ENCODE results near the gene SLC25A25.
"Not testable (repeated sequence)": the region's sequence is repeated elsewhere in the genome, so short reads cannot be mapped to it uniquely, and the experiment has no call there.

SLC25A25 gene

GRCh38 chr9:128027705-128028104 lies 40.3 kb upstream of the SLC25A25 start:
- no peaks in the 10 kb centered on the region for H3K27me3 ChIP-seq (replicated peaks; ENCODE audit: control insufficient read depth, insufficient read depth, low read length, poor library complexity, severe bottlenecking)
- no peak overlapping the region for H3K4me3 ChIP-seq (ENCODE audit: insufficient read depth, low read depth, low read length, poor library complexity, severe bottlenecking)
- H3K36me3 ChIP-seq (ENCODE audit: control insufficient read depth, insufficient read depth, low read length), result no peaks in the 10 kb centered on the region
- H3K4me1 ChIP-seq (ENCODE audit: control insufficient read depth, insufficient read depth, low read length, poor library complexity, severe bottlenecking), result peaks cover 75% of the 10 kb centered on the region
- H3K9me3 ChIP-seq (ENCODE audit: control insufficient read depth, low read length), result no peaks in the 10 kb centered on the region
- peak overlapping the region; percentile 95 for H3K27ac ChIP-seq (ENCODE audit: insufficient read depth, low read length, poor library complexity, severe bottlenecking)
- DNase-seq, result no peak

GRCh38 chr9:128033609-128034008 lies 34.4 kb upstream of the SLC25A25 start:
- DNase-seq, result peak in 1 of 3 donors; percentile 14
- no peaks in the 10 kb centered on the region for H3K9me3 ChIP-seq (ENCODE audit: control insufficient read depth, low read length)
- H3K36me3 ChIP-seq (ENCODE audit: control insufficient read depth, insufficient read depth, low read length), result no peaks in the 10 kb centered on the region
- no peak overlapping the region for H3K4me3 ChIP-seq (ENCODE audit: insufficient read depth, low read depth, low read length, poor library complexity, severe bottlenecking)
- peaks cover 53% of the 10 kb centered on the region for H3K4me1 ChIP-seq (ENCODE audit: control insufficient read depth, insufficient read depth, low read length, poor library complexity, severe bottlenecking)
- H3K27me3 ChIP-seq (replicated peaks; ENCODE audit: control insufficient read depth, insufficient read depth, low read length, poor library complexity, severe bottlenecking), result no peaks in the 10 kb centered on the region
- H3K27ac ChIP-seq (ENCODE audit: insufficient read depth, low read length, poor library complexity, severe bottlenecking), result peak overlapping the region; percentile 95

GRCh38 chr9:128034821-128035652 lies 33.0 kb upstream of the SLC25A25 start:
- Histone ChIP-seq H3K4me1 (ENCODE audit: control insufficient read depth, insufficient read depth, low read length, poor library complexity, severe bottlenecking) (peaks cover 38% of the 10 kb centered on the region), H3K9me3 (ENCODE audit: control insufficient read depth, low read length) (no peaks in the 10 kb centered on the region), H3K4me3 (ENCODE audit: insufficient read depth, low read depth, low read length, poor library complexity, severe bottlenecking) (no peak overlapping the region), H3K27me3 (replicated peaks; ENCODE audit: control insufficient read depth, insufficient read depth, low read length, poor library complexity, severe bottlenecking) (no peaks in the 10 kb centered on the region), H3K27ac (ENCODE audit: insufficient read depth, low read length, poor library complexity, severe bottlenecking) (peak overlapping the region; percentile 41), H3K36me3 (ENCODE audit: control insufficient read depth, insufficient read depth, low read length) (no peaks in the 10 kb centered on the region)
- DNase-seq, result peak; percentile 44 to 63 (median 47)

GRCh38 chr9:128036522-128036921 lies 31.5 kb upstream of the SLC25A25 start:
- not testable (repeated sequence) for H3K27ac ChIP-seq (ENCODE audit: insufficient read depth, low read length, poor library complexity, severe bottlenecking); H3K36me3 ChIP-seq (ENCODE audit: control insufficient read depth, insufficient read depth, low read length); H3K27me3 ChIP-seq (replicated peaks; ENCODE audit: control insufficient read depth, insufficient read depth, low read length, poor library complexity, severe bottlenecking); H3K9me3 ChIP-seq (ENCODE audit: control insufficient read depth, low read length); H3K4me3 ChIP-seq (ENCODE audit: insufficient read depth, low read depth, low read length, poor library complexity, severe bottlenecking); DNase-seq
- peaks cover 32% of the 10 kb centered on the region for H3K4me1 ChIP-seq (ENCODE audit: control insufficient read depth, insufficient read depth, low read length, poor library complexity, severe bottlenecking)

GRCh38 chr9:128040783-128041182 lies 27.2 kb upstream of the SLC25A25 start:
- H3K4me1 ChIP-seq (ENCODE audit: control insufficient read depth, insufficient read depth, low read length, poor library complexity, severe bottlenecking); H3K36me3 ChIP-seq (ENCODE audit: control insufficient read depth, insufficient read depth, low read length); H3K27me3 ChIP-seq (replicated peaks; ENCODE audit: control insufficient read depth, insufficient read depth, low read length, poor library complexity, severe bottlenecking); H3K9me3 ChIP-seq (ENCODE audit: control insufficient read depth, low read length); H3K4me3 ChIP-seq (ENCODE audit: insufficient read depth, low read depth, low read length, poor library complexity, severe bottlenecking); H3K27ac ChIP-seq (ENCODE audit: insufficient read depth, low read length, poor library complexity, severe bottlenecking); DNase-seq: not testable (repeated sequence)

GRCh38 chr9:128042043-128042442 lies 26.0 kb upstream of the SLC25A25 start:
- Histone ChIP-seq H3K27me3 (replicated peaks; ENCODE audit: control insufficient read depth, insufficient read depth, low read length, poor library complexity, severe bottlenecking) (no peaks in the 10 kb centered on the region), H3K4me1 (ENCODE audit: control insufficient read depth, insufficient read depth, low read length, poor library complexity, severe bottlenecking) (no peaks in the 10 kb centered on the region), H3K4me3 (ENCODE audit: insufficient read depth, low read depth, low read length, poor library complexity, severe bottlenecking) (no peak overlapping the region), H3K36me3 (ENCODE audit: control insufficient read depth, insufficient read depth, low read length) (no peaks in the 10 kb centered on the region), H3K27ac (ENCODE audit: insufficient read depth, low read length, poor library complexity, severe bottlenecking) (no peak overlapping the region), H3K9me3 (ENCODE audit: control insufficient read depth, low read length) (no peaks in the 10 kb centered on the region)
- no peak for DNase-seq

- H3K4me3 ChIP-seq (ENCODE audit: insufficient read depth, low read depth, low read length, poor library complexity, severe bottlenecking), result no peak overlapping the region
- H3K36me3 ChIP-seq (ENCODE audit: control insufficient read depth, insufficient read depth, low read length), result no peaks in the 10 kb centered on the region
- DNase-seq, result no peak
- H3K27me3 ChIP-seq (replicated peaks; ENCODE audit: control insufficient read depth, insufficient read depth, low read length, poor library complexity, severe bottlenecking), result no peaks in the 10 kb centered on the region
- H3K27ac ChIP-seq (ENCODE audit: insufficient read depth, low read length, poor library complexity, severe bottlenecking), result no peak overlapping the region
- no peaks in the 10 kb centered on the region for H3K4me1 ChIP-seq (ENCODE audit: control insufficient read depth, insufficient read depth, low read length, poor library complexity, severe bottlenecking)
- no peaks in the 10 kb centered on the region for H3K9me3 ChIP-seq (ENCODE audit: control insufficient read depth, low read length)
These were observed 24.6 kb upstream of the SLC25A25 start for GRCh38 chr9:128043467-128043868.

- H3K27me3 ChIP-seq (replicated peaks; ENCODE audit: control insufficient read depth, insufficient read depth, low read length, poor library complexity, severe bottlenecking); H3K9me3 ChIP-seq (ENCODE audit: control insufficient read depth, low read length); DNase-seq; H3K36me3 ChIP-seq (ENCODE audit: control insufficient read depth, insufficient read depth, low read length); H3K4me1 ChIP-seq (ENCODE audit: control insufficient read depth, insufficient read depth, low read length, poor library complexity, severe bottlenecking); H3K27ac ChIP-seq (ENCODE audit: insufficient read depth, low read length, poor library complexity, severe bottlenecking); H3K4me3 ChIP-seq (ENCODE audit: insufficient read depth, low read depth, low read length, poor library complexity, severe bottlenecking): not testable (repeated sequence)
These were observed 22.6 kb upstream of the SLC25A25 start for GRCh38 chr9:128045409-128045808.

GRCh38 chr9:128045831-128046230 lies 22.2 kb upstream of the SLC25A25 start:
- no peaks in the 10 kb centered on the region for H3K4me1 ChIP-seq (ENCODE audit: control insufficient read depth, insufficient read depth, low read length, poor library complexity, severe bottlenecking)
- H3K9me3 ChIP-seq (ENCODE audit: control insufficient read depth, low read length), result no peaks in the 10 kb centered on the region
- H3K27me3 ChIP-seq (replicated peaks; ENCODE audit: control insufficient read depth, insufficient read depth, low read length, poor library complexity, severe bottlenecking), result no peaks in the 10 kb centered on the region

GRCh38 chr9:128047231-128047630 lies 20.8 kb upstream of the SLC25A25 start:
- no peak for DNase-seq
- no peaks in the 10 kb centered on the region for H3K27me3 ChIP-seq (replicated peaks; ENCODE audit: control insufficient read depth, insufficient read depth, low read length, poor library complexity, severe bottlenecking)
- no peaks in the 10 kb centered on the region for H3K9me3 ChIP-seq (ENCODE audit: control insufficient read depth, low read length)
- no peak overlapping the region for H3K27ac ChIP-seq (ENCODE audit: insufficient read depth, low read length, poor library complexity, severe bottlenecking)
- H3K4me1 ChIP-seq (ENCODE audit: control insufficient read depth, insufficient read depth, low read length, poor library complexity, severe bottlenecking), result no peaks in the 10 kb centered on the region
- no peaks in the 10 kb centered on the region for H3K36me3 ChIP-seq (ENCODE audit: control insufficient read depth, insufficient read depth, low read length)
- H3K4me3 ChIP-seq (ENCODE audit: insufficient read depth, low read depth, low read length, poor library complexity, severe bottlenecking), result no peak overlapping the region

More at GRCh38 chr9:128045831-128046230, 22.2 kb upstream of the SLC25A25 start:
- no peak for DNase-seq
- H3K4me3 ChIP-seq (ENCODE audit: insufficient read depth, low read depth, low read length, poor library complexity, severe bottlenecking), result no peak overlapping the region
- no peaks in the 10 kb centered on the region for H3K36me3 ChIP-seq (ENCODE audit: control insufficient read depth, insufficient read depth, low read length)
- no peak overlapping the region for H3K27ac ChIP-seq (ENCODE audit: insufficient read depth, low read length, poor library complexity, severe bottlenecking)
